ENCODE results near the gene FAM20B.

Gene FAM20B

DNA sequence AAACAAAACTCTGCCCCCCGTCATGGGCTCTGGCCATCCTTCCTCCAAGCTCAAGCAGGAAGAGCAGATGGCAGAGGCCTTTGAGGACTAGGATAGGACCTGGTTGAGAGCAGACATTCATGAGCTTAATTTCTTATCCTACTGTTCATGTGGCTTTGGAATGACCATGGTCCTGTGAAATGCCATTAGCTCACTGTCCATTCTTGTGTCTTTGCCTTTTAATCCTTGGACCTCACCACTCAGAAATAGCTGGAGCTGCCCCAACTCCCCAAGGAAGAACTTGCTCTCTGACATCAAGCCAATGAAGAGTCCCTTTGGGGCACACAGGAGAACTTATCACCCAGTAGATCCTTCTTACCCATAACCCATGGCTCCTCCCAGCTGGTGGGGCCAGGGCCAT lies 11.6 kb upstream of the FAM20B start:
- no peak overlapping the region for H3K27ac ChIP-seq
- TF ChIP-seq ZFX (IDR thresholded peaks at IDR 0.05; ENCODE audit: borderline replicate concordance), result no peak
- TF ChIP-seq, protein P1, sequence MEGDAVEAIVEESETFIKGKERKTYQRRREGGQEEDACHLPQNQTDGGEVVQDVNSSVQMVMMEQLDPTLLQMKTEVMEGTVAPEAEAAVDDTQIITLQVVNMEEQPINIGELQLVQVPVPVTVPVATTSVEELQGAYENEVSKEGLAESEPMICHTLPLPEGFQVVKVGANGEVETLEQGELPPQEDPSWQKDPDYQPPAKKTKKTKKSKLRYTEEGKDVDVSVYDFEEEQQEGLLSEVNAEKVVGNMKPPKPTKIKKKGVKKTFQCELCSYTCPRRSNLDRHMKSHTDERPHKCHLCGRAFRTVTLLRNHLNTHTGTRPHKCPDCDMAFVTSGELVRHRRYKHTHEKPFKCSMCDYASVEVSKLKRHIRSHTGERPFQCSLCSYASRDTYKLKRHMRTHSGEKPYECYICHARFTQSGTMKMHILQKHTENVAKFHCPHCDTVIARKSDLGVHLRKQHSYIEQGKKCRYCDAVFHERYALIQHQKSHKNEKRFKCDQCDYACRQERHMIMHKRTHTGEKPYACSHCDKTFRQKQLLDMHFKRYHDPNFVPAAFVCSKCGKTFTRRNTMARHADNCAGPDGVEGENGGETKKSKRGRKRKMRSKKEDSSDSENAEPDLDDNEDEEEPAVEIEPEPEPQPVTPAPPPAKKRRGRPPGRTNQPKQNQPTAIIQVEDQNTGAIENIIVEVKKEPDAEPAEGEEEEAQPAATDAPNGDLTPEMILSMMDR (IDR thresholded peaks at IDR 0.05), result no peak

DNA sequence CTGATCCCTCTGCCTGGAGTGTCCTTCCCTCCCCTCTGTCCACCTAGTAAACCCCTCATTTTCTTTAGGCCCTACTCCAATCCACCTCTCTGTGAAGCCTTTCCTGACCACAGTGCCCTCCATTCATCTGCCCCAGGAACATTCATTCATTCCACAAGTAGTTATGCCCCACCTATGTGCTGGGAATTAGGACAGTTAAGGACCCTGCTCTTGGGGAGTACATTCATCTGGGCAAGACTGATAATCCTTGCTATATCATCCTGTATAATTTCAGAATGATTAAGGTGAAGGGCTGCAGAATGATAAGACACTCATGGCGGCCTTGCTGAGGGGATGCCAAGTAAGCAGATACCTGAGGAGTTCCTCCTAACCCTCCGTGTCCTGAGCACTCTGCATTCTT lies 10.3 kb upstream of the FAM20B start:
- no peak overlapping the region for H3K27ac ChIP-seq

DNA sequence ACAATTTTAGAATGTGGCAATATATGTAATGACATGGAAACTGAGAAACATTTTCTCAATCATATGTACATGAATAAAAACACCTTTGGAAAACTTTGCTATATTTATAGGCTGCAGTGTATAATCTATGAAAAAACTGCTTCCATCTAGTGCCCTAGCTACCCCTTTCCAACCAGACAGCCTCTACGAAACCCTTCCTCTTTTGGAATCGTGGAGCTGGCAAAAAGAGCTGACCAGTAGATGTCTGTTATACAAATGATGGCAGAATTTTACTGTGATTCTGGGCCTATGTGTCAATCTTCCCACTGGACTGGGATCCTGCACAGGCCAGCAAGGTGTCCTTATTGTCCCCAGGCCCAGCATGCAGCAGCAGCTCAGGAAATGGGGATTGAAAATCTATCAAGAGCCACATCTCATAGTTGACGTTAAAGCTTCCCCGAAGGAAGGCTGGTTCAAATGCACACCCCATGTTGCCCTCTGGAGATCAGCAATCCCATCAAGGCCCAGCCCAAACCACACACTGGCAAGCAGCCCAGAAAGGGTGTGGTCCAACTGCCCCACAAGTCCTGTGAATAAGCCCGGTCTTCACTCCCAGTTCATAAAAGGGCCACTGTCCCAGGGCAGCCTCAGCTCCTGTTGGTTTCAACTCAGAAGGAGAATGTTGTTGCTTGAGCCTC lies 8.8 kb upstream of the FAM20B start:
- TF ChIP-seq, protein P1 (IDR thresholded peaks at IDR 0.05), result no peak
- TF ChIP-seq ZFX (IDR thresholded peaks at IDR 0.05; ENCODE audit: borderline replicate concordance), result no peak

More for the DNA sequence above, 10.3 kb upstream of the FAM20B start:
- TF ChIP-seq ZFX (IDR thresholded peaks at IDR 0.05; ENCODE audit: borderline replicate concordance), result no peak
- TF ChIP-seq, protein P1 (IDR thresholded peaks at IDR 0.05), result no peak

DNA sequence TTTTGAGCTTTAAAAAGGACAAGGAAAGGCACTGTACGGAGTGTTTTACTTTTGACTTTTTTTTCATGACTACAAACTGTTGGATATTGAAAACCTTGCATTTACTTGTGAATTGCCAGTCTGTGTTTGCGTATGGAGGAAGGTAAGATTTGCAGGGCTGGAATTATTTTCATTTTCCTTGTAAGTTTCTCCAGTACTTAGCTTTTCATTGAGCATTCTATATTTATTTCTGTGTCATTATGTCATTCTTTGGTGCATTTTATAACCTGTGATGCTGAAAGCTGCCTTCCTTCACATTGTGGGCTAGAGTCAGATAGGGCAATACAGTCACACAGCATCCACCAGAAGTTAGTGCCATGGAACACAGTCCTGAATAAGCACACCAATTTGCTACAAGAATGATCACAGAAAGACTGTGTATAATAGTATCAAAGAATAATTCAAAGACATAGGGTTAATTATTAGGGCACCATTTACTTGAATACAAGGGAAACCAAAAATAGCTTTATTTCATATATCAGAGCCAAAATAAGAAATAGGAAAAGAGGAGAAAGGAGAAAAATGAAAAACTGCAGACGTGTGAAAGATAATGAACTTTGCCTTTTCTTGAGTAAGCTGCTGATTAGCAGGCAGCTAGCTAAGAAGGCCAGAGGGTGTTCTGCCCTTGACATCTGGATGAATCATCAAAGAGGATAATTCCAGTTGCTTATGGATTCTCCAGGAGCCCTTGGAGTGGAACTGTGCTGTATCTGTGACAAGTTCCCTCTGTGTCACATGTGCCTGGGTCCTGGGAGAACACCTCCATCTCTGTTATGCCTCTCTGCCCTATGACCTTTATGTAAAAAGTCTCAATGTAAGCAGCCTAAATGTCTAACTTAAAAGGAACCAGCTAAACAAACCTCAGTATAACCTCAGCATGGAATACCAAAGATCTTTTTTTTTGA lies 8.0 kb upstream of the FAM20B start:
- no peak overlapping the region for H3K27ac ChIP-seq
- no peak for TF ChIP-seq ZFX (IDR thresholded peaks at IDR 0.05; ENCODE audit: borderline replicate concordance)
- TF ChIP-seq, protein P1 (IDR thresholded peaks at IDR 0.05), result no peak

More for the DNA sequence above, 8.8 kb upstream of the FAM20B start:
- H3K27ac ChIP-seq, result no peak overlapping the region

DNA sequence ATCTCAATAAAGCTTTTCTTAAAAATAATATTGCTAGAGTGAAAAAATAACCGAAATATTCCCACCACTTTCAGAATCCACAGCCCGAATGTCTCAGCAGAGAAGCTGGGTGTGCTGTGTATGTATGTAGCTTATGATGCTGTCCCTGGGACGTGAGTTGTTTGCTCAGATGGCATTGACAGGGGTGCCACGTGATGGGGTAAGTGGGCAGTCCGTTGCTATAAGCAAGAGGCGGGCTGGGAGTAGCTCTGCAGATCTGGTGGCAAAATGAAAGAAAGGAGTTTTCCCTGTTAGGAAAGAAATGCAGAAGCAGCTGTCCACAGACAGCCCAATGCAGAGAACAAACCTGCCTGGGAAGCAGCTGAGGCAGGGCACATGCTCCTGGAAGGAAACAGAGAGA lies 3.8 kb upstream of the FAM20B start:
- peak overlapping the region; percentile 52 for H3K27ac ChIP-seq
- no peak for TF ChIP-seq ZFX (IDR thresholded peaks at IDR 0.05; ENCODE audit: borderline replicate concordance)

DNA sequence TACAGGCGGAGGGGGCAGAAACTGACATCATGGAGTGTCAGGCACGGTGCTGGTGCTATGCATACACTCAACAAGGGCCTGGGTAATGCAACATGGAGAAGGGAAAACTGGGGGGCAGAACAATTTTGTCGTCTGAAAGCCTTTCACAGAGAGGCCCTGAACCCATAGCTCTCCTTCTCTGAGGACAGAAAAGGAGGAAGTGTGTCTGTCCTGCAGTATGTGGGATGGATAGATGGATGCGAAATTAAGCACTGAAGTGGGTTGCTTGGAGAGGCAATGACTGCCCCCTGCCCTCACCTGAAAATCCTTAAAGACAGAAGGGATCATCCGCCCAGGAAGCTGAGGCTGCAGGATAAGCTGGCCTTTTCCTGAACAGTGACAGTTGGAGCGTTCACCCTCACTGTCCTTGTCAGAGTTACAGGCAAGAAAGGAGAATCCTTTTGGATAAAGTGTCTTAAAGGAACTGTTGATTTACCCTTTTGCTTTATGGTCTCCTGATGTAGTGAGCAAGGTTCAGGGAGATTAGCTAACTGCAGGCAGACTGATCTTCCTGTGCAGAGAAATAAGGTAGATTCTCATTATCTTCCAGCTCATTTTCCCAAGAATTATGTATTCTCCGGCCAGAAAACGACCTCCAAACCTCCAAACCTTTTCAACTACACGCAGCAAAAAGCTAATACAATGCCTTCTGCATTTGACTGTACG lies 1.6 kb upstream of the FAM20B start:
- TF ChIP-seq ZFX (IDR thresholded peaks at IDR 0.05; ENCODE audit: borderline replicate concordance), result no peak
- TF ChIP-seq, protein P1 (IDR thresholded peaks at IDR 0.05), result no peak
- 0 out of 2 replicates have a peak overlapping the region, but pooled peaks have one; percentile 0 for H3K27ac ChIP-seq
